Measurements from ENCODE around the gene CARD10. TPM values are rescaled to one million over a fixed set of nuclear protein-coding genes. Genes with fewer than 3 reads are reported as not detected.

Gene CARD10
- total RNA-seq, 2 donors from 2014 or later, result 4.2 to 5.8 TPM

- Histone ChIP-seq H3K27me3 (no peaks in the 10 kb centered on the region), H3K4me1 (peaks cover 0 to 65% of the 10 kb centered on the region in 2 donors), H3K27ac (no peak overlapping the region), H3K4me3 (no peak overlapping the region), H3K9me3 (no peaks in the 10 kb centered on the region), H3K36me3 (no peaks in the 10 kb centered on the region)
- TF ChIP-seq, protein P1, sequence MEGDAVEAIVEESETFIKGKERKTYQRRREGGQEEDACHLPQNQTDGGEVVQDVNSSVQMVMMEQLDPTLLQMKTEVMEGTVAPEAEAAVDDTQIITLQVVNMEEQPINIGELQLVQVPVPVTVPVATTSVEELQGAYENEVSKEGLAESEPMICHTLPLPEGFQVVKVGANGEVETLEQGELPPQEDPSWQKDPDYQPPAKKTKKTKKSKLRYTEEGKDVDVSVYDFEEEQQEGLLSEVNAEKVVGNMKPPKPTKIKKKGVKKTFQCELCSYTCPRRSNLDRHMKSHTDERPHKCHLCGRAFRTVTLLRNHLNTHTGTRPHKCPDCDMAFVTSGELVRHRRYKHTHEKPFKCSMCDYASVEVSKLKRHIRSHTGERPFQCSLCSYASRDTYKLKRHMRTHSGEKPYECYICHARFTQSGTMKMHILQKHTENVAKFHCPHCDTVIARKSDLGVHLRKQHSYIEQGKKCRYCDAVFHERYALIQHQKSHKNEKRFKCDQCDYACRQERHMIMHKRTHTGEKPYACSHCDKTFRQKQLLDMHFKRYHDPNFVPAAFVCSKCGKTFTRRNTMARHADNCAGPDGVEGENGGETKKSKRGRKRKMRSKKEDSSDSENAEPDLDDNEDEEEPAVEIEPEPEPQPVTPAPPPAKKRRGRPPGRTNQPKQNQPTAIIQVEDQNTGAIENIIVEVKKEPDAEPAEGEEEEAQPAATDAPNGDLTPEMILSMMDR (IDR thresholded peaks at IDR 0.05), result no peak
- no peak for DNase-seq (ENCODE audit: low spot score)
These were observed 14.3 kb downstream of the CARD10 start for GRCh38 chr22:37504964-37505363.

DNA sequence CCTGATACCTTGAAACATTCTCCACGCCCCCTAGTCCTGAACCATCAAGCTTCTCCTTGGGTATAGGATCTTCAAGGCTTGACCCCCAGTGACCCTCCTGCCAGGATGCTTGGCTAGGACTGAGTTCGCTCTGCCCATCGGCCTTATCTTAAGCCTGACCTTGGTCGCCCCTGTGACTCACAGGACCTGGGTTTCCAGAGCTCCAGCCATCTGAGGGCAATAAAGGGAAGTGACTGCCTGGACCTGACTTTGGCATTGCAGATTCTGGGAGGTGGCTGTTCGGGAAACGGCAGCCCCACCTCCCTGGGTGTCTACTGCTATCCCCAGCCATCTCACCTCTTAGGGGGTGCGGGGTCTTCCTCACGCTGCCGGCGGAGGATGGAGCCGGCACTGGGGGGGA, 15.4 kb downstream of the CARD10 start:
- H3K27ac ChIP-seq, result peak overlapping the region in 1 of 2 donors; percentile 43
- TF ChIP-seq, protein P1 (IDR thresholded peaks at IDR 0.05), result no peak
- H3K9me3 ChIP-seq, result no peaks in the 10 kb centered on the region
- H3K4me1 ChIP-seq, result peaks cover 0 to 65% of the 10 kb centered on the region in 2 donors
- no peaks in the 10 kb centered on the region for H3K27me3 ChIP-seq
- no peak overlapping the region for H3K4me3 ChIP-seq
- H3K36me3 ChIP-seq, result no peaks in the 10 kb centered on the region
- DNase-seq (ENCODE audit: low spot score), result no peak

DNA sequence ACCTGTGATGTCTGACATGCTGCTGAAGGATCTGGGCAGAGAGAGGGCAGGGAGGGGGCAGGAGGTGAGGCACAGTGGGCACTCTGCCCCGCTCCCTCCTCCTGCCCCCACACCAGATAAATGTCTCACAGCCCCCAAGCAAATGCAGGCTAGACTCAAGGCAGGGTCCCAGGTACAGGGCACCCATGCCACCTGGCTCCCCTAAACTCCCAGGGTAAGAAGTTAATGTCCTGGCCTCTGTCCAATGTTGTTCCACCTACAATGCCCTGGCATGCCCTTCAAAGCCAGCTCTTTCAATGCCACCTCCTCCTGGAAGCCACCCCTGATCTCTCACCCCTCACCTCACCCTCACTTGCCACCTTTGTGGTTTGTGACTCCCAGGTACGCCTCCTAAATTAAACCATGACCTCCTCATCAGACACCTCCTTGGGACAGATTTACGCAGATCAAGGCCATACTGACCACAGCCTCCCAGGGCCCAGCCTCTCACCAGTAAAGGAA, 16.0 kb downstream of the CARD10 start:
- Histone ChIP-seq H3K27ac (peak overlapping the region; percentile 29 to 43), H3K4me1 (peaks cover 0 to 65% of the 10 kb centered on the region in 2 donors), H3K27me3 (no peaks in the 10 kb centered on the region), H3K9me3 (no peaks in the 10 kb centered on the region), H3K4me3 (no peak overlapping the region), H3K36me3 (no peaks in the 10 kb centered on the region)
- no peak for DNase-seq (ENCODE audit: low spot score)
- TF ChIP-seq, protein P1 (IDR thresholded peaks at IDR 0.05), result no peak

DNA sequence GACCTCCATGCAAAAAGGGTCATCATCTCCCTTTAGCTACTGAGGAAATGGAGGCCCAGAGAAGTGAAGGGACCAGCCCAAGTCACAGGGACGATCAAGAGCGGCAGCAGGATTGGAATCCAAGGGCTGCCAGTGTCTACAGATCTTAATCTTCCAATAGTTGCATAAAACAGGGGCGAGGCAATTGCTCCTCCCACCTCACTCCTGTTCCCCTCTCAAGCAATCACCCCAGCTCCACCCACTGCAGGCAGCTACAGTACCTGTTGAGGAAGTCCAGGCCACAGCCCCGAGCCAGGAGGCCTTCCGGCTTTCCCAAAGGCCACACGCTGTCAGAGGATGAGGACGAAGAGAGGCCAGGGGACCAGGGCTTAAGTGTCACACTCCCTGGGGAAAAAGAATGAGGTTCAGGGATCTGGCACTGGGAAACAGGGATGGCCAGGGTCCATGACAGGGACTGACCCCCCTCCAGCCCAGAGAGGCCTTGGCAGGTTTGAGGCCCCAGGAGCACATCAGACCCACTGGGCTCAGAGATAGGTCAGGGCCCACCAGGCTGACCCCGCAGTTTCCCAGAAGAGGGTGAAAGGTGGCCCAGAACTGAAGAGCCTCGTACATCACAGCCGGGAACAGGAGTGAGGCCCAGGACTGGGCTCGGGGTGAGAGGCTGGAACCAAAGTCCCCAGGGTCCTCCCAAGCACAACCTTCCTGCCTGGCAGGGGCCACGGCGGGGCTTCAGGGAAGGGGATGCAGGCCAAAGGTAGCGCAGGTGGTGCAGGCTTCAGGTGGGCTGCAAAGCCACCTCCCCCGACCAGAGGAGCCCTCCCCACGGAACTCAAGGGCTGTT, 16.7 kb downstream of the CARD10 start:
- H3K4me1 ChIP-seq, result peaks cover 0 to 69% of the 10 kb centered on the region in 2 donors
- peak overlapping the region; percentile 31 to 49 for H3K27ac ChIP-seq
- no peaks in the 10 kb centered on the region for H3K27me3 ChIP-seq
- TF ChIP-seq, protein P1 (IDR thresholded peaks at IDR 0.05), result no peak
- DNase-seq (ENCODE audit: low spot score), result no peak
- no peaks in the 10 kb centered on the region for H3K9me3 ChIP-seq
- H3K4me3 ChIP-seq, result no peak overlapping the region
- H3K36me3 ChIP-seq, result no peaks in the 10 kb centered on the region

- Histone ChIP-seq H3K9me3 (no peaks in the 10 kb centered on the region), H3K27ac (peak overlapping the region; percentile 31 to 49), H3K4me1 (peaks cover 0 to 74% of the 10 kb centered on the region in 2 donors), H3K27me3 (no peaks in the 10 kb centered on the region), H3K36me3 (no peaks in the 10 kb centered on the region), H3K4me3 (peak overlapping the region in 1 of 2 donors; percentile 6)
- TF ChIP-seq, protein P1 (IDR thresholded peaks at IDR 0.05), result no peak
- peak; percentile 77 for DNase-seq (ENCODE audit: low spot score)
These were observed 17.4 kb downstream of the CARD10 start for GRCh38 chr22:37501610-37502341.

Data from right atrium auricular region (tissue), 2 donors.